Measurements from ENCODE around the gene MRPS35.

DNA sequence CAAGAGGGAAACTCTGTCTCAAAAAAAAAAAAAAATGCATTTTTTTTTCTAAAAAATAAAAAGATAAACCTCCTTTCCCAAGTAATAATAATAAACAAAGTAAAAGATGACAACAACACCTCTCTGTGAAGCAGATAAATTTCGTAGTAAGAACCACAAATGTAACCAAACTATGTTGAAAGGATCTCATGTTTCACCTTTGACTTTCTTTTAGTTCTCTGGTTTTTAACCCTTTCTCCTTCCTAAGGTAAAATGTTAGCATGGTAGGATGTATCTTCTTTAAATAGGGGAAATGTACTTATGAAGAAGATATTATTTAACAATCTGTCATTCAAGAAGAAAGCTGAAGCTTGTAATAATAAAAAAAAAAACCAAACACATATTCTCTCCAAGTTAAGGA, 67.6 kb downstream of the MRPS35 start:
- TF ChIP-seq EZH2 (IDR thresholded peaks at IDR 0.05; ENCODE audit: insufficient read depth, poor library complexity, severe bottlenecking) (no peak), EZH2phosphoT487 (IDR thresholded peaks at IDR 0.05; ENCODE audit: insufficient read depth, low read depth) (no peak)
